HG02571 (cell line): ENCODE results near the gene FOXO6.

ENCODE experiments used
- ATAC-seq: cut with Tn5 transposase; IDR thresholded peaks from one replicate; pipeline ENCODE4 v1.9.1; 2021; ENCODE audit warnings: mild to moderate bottlenecking, moderate library complexity; ENCODE audit not compliant: unreplicated experiment

Gene FOXO6

DNA sequence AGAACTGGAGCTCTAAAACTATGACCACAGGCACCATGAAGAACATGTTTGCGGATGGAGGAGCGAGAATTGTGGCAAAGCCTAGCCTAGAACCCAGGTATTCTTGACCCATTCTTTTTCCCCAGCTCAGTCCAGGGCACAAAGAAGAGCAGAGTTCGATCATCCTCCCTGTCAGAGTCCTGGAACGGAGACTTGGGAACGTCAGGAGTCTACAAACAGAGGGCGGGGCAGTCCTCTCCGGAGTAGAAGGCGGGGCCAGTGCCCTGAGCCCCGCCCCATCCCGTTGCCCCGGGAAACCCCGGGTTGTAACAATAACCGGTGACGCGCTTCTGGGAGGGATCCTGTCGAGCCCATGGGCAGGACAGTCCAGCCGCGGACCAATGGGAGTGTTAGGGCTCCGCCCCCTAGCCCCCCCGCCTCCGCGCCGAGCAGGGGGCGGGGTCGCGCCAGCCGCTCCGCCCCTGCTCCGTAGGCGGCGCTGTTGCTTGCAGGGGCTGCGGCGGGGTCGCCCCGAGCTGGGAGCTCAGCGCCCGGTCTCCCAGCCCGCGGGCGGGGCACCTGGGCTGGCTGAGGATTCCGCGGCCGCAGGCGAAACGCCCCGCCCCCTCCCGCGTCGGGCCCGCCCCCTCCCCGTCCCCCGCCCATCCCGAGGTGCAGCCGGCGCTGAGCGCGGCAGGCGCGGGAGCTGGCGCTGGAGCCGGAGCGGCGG, at the start of gene FOXO6:
Gene FOXO6, plus strand, starts transcription at position 649 of the 709 bp plus-strand sequence.
- ATAC-seq = peak; percentile 77

DNA sequence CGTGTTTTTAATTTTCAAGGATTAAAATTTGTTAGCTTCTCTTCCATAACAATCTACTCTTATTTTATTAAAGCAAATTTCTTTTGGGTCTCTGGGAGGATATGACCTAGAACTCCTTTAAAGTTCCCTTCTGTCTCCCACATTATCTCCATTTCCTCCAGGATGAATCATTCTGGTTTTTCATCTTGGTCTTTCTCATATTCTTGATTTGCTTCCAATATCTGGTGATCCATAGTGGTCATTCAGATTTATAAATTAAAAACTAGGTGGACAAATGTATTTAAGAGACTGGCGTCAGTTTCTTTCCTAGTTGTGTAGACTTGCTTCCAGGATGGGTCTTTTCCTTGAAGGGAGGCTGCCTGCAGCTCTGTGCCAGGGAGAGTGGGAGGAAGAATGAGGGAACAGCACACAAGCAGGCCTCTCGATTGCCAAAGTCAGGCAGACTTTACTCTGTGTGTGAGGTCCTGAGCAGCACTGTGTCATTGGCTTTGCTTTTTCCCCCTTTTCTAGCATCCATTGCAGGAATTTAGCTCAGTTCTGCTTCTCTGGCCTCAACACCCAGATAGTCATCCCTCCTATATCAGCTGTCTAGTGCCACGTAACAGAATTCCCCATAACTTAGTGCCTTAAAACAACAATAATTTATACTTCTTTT, 48.1 kb upstream of the FOXO6 start:
- ATAC-seq = no peak

DNA sequence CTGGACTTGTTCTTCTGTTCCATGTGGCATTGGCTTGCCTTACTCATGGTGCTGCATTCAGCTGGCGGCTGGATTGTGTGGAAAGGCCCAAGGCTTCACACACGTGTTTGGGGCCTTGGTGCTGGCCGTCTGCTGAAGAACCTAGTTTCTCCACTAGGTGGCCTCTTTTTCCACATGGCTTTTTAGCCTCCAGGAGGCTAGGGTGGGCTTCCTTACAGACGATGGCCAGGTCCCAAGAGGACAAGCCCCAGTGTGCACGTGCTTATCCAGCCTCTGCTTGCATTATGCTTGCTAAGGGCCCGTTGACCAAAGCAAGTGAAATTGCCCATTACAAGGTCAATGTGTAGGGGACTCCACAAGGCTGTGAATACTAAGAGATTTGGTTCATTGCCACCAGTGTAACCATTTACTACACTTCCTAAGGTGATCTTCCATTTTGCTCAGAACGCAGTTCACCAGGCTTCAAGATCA, 47.5 kb upstream of the FOXO6 start:
- ATAC-seq = no peak

DNA sequence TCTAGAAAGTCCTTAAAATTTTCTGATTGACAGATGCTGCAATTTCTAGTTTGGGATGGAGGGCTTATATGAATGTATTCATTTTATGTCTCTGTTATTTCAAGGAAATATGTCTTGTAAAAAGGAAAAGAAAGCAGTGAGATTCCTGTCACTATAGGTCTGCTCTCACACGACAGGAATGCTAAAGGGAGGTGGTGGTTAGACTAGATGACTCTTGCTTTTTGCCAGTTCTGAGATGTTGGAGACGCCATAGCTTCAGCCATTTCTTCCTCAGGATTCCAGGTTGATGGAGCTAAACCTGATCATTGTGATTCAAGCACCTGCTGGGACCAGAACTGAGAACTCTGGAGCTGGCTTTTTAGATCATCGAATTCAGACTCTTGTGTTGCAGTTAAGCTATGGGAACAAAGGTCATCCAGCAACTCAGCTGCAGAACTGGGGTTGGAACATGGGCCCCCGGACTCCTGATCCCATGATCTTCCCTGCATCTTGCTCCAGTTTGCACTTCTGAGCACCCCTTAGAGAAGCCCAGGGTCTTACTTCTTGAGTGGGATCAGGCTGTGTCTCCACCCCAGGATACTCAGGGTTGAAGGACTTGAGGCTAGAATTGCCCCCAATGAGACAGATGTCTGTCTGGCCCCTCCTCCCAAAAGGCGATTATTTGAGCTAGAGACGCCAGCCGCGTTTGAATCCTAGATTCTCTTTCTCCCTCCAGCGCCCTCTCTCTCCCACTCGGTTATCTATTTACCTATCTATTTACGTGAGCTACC, 46.7 kb upstream of the FOXO6 start:
- no peak for ATAC-seq

DNA sequence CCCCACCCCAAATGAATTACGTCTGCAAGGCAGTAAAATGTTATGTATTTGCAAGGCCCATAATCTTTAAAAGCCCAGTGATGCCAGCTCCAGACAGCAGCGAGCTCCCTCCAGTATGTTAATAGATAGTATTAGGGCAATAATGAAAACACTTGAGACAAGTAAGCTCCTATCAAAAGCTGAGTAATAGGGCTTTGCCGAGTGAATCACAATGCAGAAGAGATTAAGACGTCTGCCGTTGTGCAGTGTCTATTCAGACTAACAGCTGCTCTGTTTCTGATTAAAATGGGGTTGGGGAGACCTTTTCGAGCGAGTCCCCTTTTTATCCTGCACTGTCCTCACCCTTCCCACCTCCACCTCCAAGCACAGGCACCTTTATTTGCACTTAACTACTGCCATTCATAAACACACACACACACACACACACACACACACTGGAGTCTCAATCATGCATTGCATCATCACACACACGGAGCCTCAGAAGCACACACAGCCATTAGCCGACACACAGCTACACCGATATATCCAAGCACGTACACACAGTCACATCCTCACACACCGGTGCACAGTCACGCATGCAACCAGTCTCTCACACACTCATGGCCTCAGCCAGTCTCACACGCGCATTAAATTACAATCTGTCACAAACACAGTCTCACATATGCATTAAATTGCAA, 46.0 kb upstream of the FOXO6 start:
- ATAC-seq = no peak

DNA sequence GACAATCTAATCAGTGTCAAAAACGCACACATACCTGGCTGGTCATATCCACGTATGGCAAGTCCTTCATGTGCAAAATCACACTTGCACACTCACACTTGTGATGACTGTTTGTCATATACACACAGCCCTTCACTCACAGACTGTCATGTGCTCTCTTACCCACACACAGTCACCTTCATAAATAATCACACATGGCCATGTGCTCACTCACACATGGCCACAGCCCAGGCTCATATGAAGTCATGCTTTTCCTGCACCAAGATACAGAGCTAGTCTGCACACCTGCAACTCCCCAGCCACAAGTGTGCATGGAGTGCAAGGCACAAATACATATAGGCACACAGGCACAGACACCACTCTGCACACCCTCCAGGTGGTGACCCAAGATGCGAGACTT, 45.4 kb upstream of the FOXO6 start:
- no peak for ATAC-seq

DNA sequence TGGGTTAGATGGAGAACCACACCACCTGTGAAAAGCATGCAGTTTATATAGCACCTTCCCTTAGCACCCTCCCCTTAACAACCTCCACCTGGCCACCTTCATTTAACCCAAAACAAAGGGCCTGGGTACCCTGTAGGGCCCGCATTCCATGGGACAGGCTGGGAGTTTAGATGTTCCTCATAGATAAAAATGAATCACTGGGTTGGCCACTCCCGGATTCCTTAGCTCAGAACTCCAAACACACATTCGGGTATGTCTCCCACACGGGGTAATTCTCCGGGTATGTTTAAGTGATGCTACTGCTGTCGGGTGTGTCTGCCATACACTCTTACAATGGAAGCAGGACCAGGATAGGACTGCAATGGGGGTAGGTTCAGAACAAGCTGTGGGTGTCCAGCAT, 43.9 kb upstream of the FOXO6 start:
- no peak for ATAC-seq

DNA sequence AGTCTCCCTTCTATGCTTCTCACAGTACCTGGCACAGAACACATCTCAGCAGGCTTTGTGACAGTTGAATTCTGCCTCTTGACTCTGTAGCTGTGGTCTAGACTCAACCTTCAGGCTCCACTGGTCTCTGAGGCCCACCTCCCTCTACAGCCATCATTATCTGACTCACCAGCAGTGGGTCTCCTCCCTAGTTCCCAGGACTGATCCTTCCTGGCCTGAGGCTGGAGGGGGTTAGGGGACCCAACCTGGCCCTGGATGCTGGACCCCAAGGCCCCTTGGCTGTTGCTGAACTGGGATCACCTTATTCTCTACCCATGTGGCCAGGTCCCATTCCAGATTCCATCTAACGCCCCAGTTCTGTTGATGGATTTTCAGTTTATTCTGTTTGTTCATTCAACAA, 43.1 kb upstream of the FOXO6 start:
- no peak for ATAC-seq

DNA sequence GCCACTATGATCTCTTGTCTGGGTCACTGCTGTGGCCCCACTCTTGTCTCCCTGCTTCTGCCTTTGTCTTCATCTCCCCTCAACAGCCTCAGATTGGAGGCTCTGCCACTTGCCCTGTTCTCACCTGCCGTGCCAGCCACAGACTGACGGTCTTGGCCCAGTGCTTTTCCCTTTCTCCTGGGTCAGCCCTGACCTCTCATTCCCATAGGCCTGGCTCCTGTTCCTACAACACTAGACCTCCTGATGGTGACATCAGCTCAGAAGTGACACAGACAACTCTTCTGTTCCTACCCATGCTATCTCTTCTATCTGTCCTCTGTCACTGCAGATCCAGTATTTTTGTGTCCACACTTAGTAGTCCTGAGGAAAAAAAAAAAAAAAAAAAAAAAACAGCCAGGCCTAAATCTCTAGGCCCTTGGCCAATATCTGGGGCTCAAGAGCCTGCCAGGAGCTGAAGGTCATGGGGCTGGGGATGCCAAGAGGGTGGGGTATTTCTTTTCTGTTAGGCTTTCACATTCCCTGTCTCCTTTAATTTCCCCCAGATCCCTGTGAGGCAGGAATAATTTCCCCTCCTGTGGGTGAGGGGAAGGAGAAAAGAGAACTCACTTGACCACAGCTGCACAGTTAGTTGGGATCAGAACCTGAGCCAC, 42.0 kb upstream of the FOXO6 start:
- no peak for ATAC-seq

DNA sequence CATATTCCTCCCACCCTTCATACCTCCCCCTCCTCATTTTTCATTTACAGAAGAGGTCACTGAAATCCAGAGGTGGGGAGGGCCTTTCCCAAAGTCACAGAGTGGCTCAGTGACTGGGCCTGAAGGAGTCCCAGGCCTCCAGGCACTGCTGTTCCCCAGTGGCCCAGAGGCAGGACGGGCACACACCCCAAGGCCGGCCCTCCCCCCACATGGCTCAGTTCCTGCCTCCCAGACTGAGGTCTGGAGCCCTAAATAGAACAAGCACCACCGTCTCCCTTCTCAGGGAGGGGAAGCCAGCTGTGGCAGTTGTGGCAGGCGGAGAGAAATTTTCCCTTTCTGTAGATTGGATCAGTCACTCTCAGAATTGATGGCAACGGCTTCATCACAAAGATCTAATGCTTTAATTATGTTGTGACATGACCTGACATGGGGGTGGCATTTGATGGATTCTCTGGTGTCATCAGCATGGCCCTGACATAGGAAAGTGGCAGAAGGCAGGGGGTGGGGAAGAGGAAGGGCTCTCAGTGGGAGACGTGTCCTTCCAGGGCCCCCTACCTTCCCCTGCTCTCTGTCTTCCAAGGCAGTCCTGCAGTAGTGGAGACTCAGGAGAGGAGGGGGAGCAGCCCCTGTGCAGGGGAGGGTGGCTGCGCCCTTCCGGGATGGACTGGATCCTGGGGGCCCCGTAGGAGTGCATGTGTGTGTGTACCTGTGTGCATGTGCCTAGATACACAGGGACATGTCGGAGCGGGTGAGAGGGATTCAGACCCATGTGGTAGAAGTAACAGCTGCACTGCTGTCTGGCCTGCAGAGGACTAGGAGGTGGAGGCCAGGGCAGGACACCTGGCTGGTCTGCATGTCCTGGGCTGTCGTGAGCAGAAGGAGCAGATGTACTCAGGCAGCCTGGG, 41.2 kb upstream of the FOXO6 start:
- no peak for ATAC-seq

DNA sequence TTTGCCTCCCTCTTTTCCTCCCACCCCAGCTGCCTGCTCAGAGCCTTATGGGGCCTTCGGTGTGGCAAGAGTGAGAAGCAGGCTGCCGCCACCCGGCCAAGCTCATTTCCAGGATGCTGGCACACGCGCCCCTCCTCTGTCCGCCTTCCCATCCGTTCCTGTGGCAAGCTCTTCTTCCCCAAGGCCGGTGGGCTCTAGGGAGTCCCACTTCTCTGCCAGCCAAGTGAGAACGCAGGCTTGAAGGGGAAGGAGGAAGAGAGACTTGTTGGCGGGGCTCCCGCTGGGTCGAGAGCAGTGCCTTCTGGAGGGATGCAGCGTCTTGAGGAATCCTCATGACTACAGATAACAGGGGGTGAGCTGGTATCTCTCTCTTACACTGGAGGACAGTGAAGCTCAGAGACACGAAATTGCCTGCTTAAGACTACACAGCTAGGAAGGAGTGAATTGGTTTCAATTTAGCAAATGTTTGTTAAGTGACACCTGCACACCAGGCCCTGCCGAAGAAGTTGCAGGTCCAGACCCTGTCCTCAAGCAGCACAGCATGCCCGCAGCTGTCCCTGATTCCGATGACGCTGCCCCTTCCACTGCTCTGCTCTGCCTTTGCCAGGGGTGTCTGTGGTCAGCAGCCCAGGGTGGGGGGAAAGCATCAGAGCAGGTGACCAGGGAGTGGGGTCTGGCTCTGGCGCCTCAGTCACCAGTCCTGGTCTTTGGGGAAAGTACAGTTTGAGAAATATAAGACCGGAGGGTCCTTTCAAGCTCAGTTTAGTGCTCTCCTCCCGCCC, 40.1 kb upstream of the FOXO6 start:
- ATAC-seq = no peak

DNA sequence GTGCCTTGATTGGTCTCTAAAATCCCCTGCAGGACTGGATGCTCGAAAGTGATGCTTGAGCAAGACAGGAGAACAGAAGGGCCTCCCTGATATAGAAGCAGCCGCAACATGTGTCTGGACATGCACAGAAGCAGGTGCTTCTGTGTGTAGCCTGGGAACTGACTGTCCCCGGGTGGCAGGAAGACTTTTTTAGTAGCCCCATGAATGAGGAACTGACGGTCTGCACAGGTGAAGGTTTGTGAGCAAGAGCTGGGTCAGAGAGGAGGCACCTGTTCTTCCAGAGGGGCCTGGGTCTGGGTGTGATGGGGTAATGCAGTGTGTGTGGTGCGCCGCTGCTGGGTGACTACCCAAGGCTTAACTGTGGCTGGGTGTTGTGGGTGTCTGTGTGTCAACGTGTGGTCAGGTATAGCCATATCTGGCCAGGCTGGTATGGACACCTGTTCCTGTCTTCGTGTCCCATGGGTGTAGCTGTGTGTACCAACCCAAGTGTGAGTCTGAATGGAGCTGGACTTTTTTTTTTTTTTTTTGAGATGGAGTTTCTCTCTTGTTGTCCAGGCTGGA, 39.1 kb upstream of the FOXO6 start:
- ATAC-seq = no peak

DNA sequence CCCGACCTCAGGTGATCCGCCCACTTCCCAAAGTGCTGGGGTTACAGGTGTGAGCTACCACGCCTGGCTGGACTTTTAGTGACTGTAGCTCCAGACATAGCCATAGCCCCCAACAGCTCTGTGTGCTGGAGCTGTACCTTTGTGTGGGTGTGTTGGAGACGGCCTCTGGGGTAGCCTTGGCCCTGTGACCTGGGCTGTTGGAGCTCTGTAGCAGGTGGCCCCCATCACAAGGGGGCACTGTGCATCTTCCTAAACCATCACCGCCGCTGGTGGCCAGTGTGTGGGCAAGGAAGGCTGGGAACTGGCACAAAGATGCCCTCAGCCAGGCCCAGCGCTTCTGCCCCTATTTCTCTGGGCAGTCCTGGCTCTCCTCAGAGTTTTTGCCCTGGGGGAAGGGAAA, 38.4 kb upstream of the FOXO6 start:
- no peak for ATAC-seq

DNA sequence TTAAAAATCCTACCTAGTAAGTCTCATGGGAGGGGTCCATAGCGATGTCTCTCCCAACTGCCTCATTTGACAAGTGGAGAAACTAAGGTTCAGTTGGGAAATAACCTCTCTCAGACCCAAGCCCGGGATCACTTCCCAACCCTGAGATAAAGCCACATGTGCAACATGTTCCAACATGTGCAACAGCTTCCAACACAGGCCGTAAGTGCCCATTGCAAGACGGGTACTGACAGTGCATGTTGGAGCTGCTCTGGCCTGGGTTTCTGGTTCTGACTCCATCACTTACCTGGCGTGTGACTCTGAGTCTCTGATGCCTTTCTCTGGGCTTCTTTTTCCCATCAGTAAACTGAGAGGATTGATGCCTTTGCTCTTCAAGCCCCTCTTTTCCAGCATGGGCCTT, 38.0 kb upstream of the FOXO6 start:
- no peak for ATAC-seq

DNA sequence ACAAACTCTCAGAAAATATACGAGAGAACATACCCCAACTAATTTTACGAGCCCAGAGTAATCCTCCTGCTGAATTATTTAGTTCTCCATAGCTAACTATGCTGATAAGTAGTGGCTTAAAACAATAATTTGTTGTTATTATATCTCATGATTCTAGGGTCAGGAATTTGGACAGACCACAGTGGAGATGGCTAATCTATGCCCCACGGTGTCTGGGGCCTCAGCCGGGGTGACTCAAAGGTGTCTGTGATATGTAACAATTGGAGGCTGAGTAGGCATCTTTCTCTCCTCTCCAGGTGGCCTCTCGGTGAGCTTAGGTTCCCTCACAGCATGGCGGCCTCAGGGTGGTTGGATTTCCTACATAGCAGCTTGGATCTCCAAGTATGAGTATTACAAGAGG, 35.4 kb upstream of the FOXO6 start:
- ATAC-seq = no peak

DNA sequence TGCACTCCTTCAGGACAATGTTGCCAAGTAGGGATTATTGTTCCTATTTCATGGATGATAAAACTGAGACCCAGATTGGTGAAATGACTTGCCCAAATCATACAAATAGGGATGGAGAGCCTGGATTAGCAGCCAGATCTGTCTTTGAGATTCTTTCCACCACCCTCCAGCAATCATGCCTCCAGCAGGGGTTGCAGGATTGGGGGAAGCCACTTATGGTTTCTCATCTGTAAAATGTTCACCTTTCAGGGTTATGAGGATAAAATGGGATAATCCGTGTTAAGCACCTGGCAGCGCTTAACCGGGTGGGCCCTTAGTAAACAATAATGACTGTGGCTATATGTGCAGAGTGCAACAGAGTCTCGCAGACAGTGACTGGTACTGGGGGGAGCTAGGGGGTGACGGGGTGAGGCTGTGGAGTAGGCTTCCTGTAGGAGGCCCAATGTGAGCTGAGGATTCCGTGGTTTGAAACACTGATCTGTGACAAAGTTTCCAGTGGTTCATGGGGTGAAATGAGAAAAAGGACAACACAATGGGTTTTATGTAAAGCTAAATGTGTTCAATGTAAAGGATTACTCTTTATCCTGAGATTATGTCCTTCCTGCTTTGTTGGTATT, 33.7 kb upstream of the FOXO6 start:
- ATAC-seq = no peak

DNA sequence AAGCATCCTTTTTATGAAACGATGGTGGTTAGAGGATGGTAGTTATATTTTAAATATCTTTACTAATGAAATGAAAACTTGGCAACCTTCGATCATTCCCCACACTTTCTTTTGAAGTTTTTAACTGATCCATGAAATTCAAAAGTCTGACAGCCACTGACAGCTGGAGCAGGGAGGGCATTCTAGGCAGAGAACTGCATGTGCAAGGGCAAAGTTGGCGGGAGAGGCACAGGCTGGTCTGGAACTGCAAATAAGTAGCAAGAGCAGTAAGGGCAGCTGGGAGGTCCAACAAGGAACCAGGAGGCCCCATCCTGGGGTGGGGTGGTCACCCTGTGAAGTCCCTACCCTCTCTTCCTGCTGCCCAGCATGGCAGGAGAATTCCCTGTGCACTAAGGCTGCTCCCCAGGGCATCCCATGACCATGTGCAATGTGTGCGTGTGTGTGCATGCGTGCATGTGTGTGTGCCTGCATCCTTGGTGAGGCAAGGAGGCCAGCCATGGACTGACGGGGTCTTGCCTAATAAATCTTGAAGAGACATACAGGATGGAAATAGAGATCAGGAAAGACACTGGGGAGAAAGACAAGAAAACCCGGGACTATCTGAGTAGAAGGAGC, 33.1 kb upstream of the FOXO6 start:
- ATAC-seq = no peak
